Pons (tissue), 1 donor: ENCODE results near the gene BCL11A.

Source experiments
- DNase-seq: peaks from one replicate; pipeline ENCODE4 v3.0.0-alpha.2; 2016; ENCODE audit warnings: low spot score

BCL11A gene

GRCh38 chr2:60406192-60406591 lies 147.3 kb downstream of the BCL11A start:
- DNase-seq, result no peak

GRCh38 chr2:60405271-60405919 lies 148.1 kb downstream of the BCL11A start:
- no peak for DNase-seq
